Esophagus muscularis mucosa (tissue), 4 donors: ENCODE data around the gene SOX30.

Experiments
- CTCF ChIP-seq, 3 experiments: fragments of 200-600 bp in 2 of 3; fragments of 450-650 bp in 1 of 3; sonication (generic) in 2 of 3; IDR thresholded peaks; one replicate each; pipeline ENCODE4 v1.5.1; 2017 to 2019; ENCODE audit warnings: antibody characterized with exemption in 3 of 3, mild to moderate bottlenecking in 2 of 3, moderate library complexity in 1 of 3
- EP300 ChIP-seq: sonication (generic); formaldehyde crosslinking; IDR thresholded peaks from one replicate; pipeline ENCODE4 v1.6.1; 2017; ENCODE audit warnings: antibody characterized with exemption
- POLR2A ChIP-seq: fragments of 450-650 bp; IDR thresholded peaks from one replicate; pipeline ENCODE4 v1.6.1; 2017; ENCODE audit warnings: antibody characterized with exemption, moderate library complexity, mild to moderate bottlenecking, low read depth

GRCh38 chr5:157613385-157614245 is 38.6 kb downstream of the SOX30 start:
- TF ChIP-seq POLR2A (no peak), CTCF (IDR thresholded peaks at IDR 0.05) (no peak), EP300 (no peak)
